Measurements from ENCODE around the gene FAM240A.
"Not testable (repeated sequence)": the region's sequence is repeated elsewhere in the genome, so short reads cannot be mapped to it uniquely, and the experiment has no call there.

FAM240A gene

DNA sequence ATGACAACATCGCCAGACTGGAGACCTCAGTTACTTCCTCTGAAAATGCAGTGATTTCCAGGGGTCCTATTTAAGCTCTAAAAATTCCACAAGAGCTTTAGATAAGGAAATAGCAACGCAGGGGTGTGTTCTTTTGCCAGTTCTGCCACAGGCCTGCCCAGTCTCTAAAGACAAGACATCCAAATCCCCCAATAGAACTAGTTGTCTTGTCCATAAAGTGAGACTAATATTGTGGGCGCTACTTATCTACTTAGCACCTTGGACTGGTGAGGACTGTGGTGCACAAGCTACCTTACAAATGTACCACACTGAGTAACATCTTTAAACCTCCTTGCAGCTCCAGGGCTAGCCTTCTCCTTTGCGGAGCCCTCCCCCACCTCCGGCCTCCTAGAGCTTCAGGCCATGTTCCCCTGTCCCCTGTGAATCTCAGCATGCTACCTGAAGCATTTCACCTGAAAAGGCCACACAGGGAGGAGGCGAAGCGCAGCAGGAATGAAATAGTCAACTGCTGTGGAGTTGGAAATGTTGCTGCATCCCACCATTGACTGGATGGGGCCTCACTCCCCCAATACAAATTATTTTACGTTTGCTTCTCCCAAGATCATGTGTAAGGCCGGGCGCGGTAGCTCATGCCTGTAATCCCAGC is 36.6 kb upstream of the FAM240A start:
- Histone ChIP-seq H3K36me3 (ENCODE audit: control insufficient read depth, insufficient read depth, low read length) (peaks cover 18% of the 10 kb centered on the region), H3K4me3 (ENCODE audit: low read length) (no peak overlapping the region; the same call in 1 of the 2 replicates), H3K9me3 (ENCODE audit: control insufficient read depth, insufficient read depth, low read length) (no peaks in the 10 kb centered on the region), H3K27me3 (ENCODE audit: control insufficient read depth, insufficient read depth, low read length) (no peaks in the 10 kb centered on the region), H3K4me1 (ENCODE audit: control insufficient read depth, insufficient read depth, low read length) (peaks cover 4% of the 10 kb centered on the region; the same call in 1 of the 2 replicates), H3K27ac (ENCODE audit: low read length) (peak overlapping the region; percentile 63)
- WGBS (ENCODE audit: insufficient coverage, insufficient read length), result no CpG with 5 or more reads among the region's 11 CpGs
- DNase-seq (ENCODE audit: low read depth, low spot score), result no peak

DNA sequence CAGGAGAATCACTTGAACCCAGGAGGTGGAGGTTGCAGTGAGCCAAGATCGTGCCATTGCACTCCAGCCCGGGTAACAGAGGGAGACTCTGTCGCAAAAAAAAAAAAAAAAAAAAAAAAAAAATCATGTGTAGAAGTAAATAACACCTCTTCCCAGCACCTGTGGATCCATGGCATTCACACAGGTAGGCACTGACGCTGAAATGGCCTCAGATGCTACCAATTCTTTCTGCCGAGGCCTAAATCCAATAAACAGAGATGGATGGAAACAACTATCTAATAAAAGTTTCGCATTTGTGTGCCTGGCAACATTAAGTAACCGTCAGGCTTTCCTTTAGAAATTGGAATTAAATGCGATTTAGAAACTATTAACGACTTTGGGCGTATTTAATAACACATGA is 35.9 kb upstream of the FAM240A start:
- peaks cover 22% of the 10 kb centered on the region for H3K36me3 ChIP-seq (ENCODE audit: control insufficient read depth, insufficient read depth, low read length)
- peak overlapping the region; percentile 48; the same call in 1 of the 2 replicates for H3K4me3 ChIP-seq (ENCODE audit: low read length)
- H3K27me3 ChIP-seq (ENCODE audit: control insufficient read depth, insufficient read depth, low read length), result no peaks in the 10 kb centered on the region
- no peaks in the 10 kb centered on the region for H3K9me3 ChIP-seq (ENCODE audit: control insufficient read depth, insufficient read depth, low read length)
- WGBS (ENCODE audit: insufficient coverage, insufficient read length), result no CpG with 5 or more reads among the region's 10 CpGs
- peak overlapping the region; percentile 63 for H3K27ac ChIP-seq (ENCODE audit: low read length)
- DNase-seq (ENCODE audit: low read depth, low spot score), result no peak
- H3K4me1 ChIP-seq (ENCODE audit: control insufficient read depth, insufficient read depth, low read length), result peaks cover 5% of the 10 kb centered on the region; the same call in 1 of the 2 replicates

GRCh38 chr3:46576879-46577278 is 35.4 kb upstream of the FAM240A start:
- WGBS (ENCODE audit: insufficient coverage, insufficient read length), result no CpG with 5 or more reads among the region's 21 CpGs

DNA sequence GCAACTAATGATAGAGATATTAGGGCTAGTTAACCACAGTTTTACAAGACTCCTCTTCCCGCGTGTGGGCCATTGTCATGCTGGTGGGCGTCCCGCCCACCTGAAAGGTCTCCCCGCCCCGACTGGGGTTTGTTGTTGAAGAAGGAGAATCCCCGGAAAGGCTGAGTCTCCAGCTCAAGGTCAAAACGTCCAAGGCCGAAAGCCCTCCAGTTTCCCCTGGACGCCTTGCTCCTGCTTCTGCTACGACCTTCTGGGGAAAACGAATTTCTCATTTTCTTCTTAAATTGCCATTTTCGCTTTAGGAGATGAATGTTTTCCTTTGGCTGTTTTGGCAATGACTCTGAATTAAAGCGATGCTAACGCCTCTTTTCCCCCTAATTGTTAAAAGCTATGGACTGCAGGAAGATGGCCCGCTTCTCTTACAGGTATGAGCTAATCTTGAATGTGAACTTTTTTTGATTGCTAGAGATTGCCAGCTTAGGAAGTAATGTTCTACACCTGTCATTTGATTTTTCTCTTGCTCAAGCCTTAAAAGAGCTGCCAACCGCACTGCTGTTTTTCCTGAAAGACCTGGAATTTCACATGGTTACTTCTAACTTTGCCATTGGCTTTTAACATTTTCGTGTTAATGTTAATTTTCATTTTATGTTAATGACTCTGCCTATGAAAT is 34.6 kb upstream of the FAM240A start:
- peak overlapping the region; percentile 89; the same call in 1 of the 2 replicates for H3K4me3 ChIP-seq (ENCODE audit: low read length)
- H3K4me1 ChIP-seq (ENCODE audit: control insufficient read depth, insufficient read depth, low read length); H3K27me3 ChIP-seq (ENCODE audit: control insufficient read depth, insufficient read depth, low read length); H3K9me3 ChIP-seq (ENCODE audit: control insufficient read depth, insufficient read depth, low read length); H3K27ac ChIP-seq (ENCODE audit: low read length); DNase-seq (ENCODE audit: low read depth, low spot score): not testable (repeated sequence)
- peaks cover 26% of the 10 kb centered on the region for H3K36me3 ChIP-seq (ENCODE audit: control insufficient read depth, insufficient read depth, low read length)
- no CpG with 5 or more reads among the region's 18 CpGs for WGBS (ENCODE audit: insufficient coverage, insufficient read length)

More at GRCh38 chr3:46576879-46577278, 35.4 kb upstream of the FAM240A start:
- peaks cover 5% of the 10 kb centered on the region; the same call in 1 of the 2 replicates for H3K4me1 ChIP-seq (ENCODE audit: control insufficient read depth, insufficient read depth, low read length)
- H3K4me3 ChIP-seq (ENCODE audit: low read length), result peak overlapping the region; percentile 48; the same call in 1 of the 2 replicates
- no peaks in the 10 kb centered on the region for H3K27me3 ChIP-seq (ENCODE audit: control insufficient read depth, insufficient read depth, low read length)
- H3K9me3 ChIP-seq (ENCODE audit: control insufficient read depth, insufficient read depth, low read length), result no peaks in the 10 kb centered on the region
- no peak overlapping the region for H3K27ac ChIP-seq (ENCODE audit: low read length)
- peaks cover 22% of the 10 kb centered on the region for H3K36me3 ChIP-seq (ENCODE audit: control insufficient read depth, insufficient read depth, low read length)
- no peak for DNase-seq (ENCODE audit: low read depth, low spot score)

DNA sequence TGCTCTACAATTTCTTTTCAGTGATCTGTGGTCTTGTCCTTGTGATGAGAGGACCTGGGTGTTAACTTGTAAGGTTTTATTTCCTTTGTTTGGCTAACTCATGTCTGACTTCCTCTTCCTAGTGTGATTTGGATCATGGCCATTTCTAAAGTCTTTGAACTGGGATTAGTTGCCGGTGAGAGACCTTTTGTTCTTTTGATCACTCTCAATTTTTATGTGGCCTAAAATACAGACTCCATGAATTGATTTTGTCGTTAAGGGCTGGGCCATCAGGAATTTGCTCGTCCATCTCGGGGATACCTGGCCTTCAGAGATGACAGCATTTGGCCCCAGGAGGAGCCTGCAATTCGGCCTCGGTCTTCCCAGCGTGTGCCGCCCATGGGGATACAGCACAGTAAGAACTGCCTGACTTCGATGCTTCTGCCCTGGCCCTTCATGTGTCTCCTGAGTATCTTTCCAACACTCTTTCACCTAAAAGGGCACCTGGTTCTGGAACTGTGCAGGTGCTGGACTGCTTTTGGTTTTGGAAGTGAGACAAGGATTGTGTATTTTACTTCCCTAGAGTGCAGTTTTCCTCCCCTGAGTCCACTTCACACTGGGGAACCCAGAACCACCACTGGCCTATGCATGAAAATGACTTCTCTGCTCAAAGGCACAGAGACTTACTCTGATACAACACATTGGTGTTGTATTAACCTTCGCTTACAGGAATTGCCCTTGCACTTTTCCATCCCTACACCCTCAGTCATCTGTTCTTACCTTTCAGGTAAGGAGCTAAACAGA is 33.2 kb upstream of the FAM240A start:
- Histone ChIP-seq H3K4me3 (ENCODE audit: low read length) (peak overlapping the region; percentile 83), H3K36me3 (ENCODE audit: control insufficient read depth, insufficient read depth, low read length) (peaks cover 32% of the 10 kb centered on the region), H3K9me3 (ENCODE audit: control insufficient read depth, insufficient read depth, low read length) (no peaks in the 10 kb centered on the region), H3K27ac (ENCODE audit: low read length) (peak overlapping the region; percentile 68), H3K27me3 (ENCODE audit: control insufficient read depth, insufficient read depth, low read length) (no peaks in the 10 kb centered on the region), H3K4me1 (ENCODE audit: control insufficient read depth, insufficient read depth, low read length) (peaks cover 3% of the 10 kb centered on the region; the same call in 1 of the 2 replicates)
- no peak for DNase-seq (ENCODE audit: low read depth, low spot score)
- WGBS (ENCODE audit: insufficient coverage, insufficient read length), result no CpG with 5 or more reads among the region's 10 CpGs

- Histone ChIP-seq H3K36me3 (ENCODE audit: control insufficient read depth, insufficient read depth, low read length) (peaks cover 36% of the 10 kb centered on the region), H3K4me1 (ENCODE audit: control insufficient read depth, insufficient read depth, low read length) (peaks cover 3% of the 10 kb centered on the region; the same call in 1 of the 2 replicates), H3K9me3 (ENCODE audit: control insufficient read depth, insufficient read depth, low read length) (no peaks in the 10 kb centered on the region), H3K4me3 (ENCODE audit: low read length) (peak overlapping the region; percentile 83), H3K27me3 (ENCODE audit: control insufficient read depth, insufficient read depth, low read length) (no peaks in the 10 kb centered on the region), H3K27ac (ENCODE audit: low read length) (peak overlapping the region; percentile 68)
- no peak for DNase-seq (ENCODE audit: low read depth, low spot score)
- no CpG with 5 or more reads among the region's 14 CpGs for WGBS (ENCODE audit: insufficient coverage, insufficient read length)
These were observed 32.5 kb upstream of the FAM240A start for GRCh38 chr3:46579756-46580286.

DNA sequence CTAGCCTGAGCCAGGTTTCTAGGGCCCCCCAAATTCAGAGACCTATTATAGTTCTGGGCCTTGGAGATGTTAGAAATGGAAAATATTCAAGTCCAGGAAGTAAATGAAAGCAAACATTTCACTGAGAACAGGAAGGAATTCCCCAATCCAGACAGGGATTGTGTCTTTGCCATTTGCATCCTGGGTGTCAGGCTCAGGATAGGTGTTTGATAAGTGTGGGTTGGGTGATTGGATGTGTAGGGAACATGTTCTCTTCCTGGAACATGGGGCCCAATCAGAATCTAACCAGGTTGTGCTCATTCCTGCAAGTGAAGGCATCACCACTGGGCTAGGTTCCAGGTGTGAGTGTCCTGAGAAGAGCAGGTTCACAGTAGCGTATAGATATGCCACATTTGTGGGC is 31.6 kb upstream of the FAM240A start:
- peaks cover 43% of the 10 kb centered on the region for H3K36me3 ChIP-seq (ENCODE audit: control insufficient read depth, insufficient read depth, low read length)

GRCh38 chr3:46584598-46585467 is 27.5 kb upstream of the FAM240A start:
- Histone ChIP-seq H3K4me1 (ENCODE audit: control insufficient read depth, insufficient read depth, low read length) (0 out of 2 replicates have a peak, but pooled peaks cover 3% of the 10 kb centered on the region), H3K27ac (ENCODE audit: low read length) (no peak overlapping the region), H3K4me3 (ENCODE audit: low read length) (no peak overlapping the region), H3K36me3 (ENCODE audit: control insufficient read depth, insufficient read depth, low read length) (peaks cover 34% of the 10 kb centered on the region), H3K9me3 (ENCODE audit: control insufficient read depth, insufficient read depth, low read length) (no peaks in the 10 kb centered on the region; the same call in 1 of the 2 replicates), H3K27me3 (ENCODE audit: control insufficient read depth, insufficient read depth, low read length) (no peaks in the 10 kb centered on the region)
- no CpG with 5 or more reads among the region's 7 CpGs for WGBS (ENCODE audit: insufficient coverage, insufficient read length)
- DNase-seq (ENCODE audit: low read depth, low spot score), result no peak

More for the DNA sequence above, 31.6 kb upstream of the FAM240A start:
- no CpG with 5 or more reads among the region's 1 CpG for WGBS (ENCODE audit: insufficient coverage, insufficient read length)
- no peaks in the 10 kb centered on the region for H3K27me3 ChIP-seq (ENCODE audit: control insufficient read depth, insufficient read depth, low read length)
- no peaks in the 10 kb centered on the region for H3K9me3 ChIP-seq (ENCODE audit: control insufficient read depth, insufficient read depth, low read length)
- no peak overlapping the region for H3K27ac ChIP-seq (ENCODE audit: low read length)
- peak overlapping the region; percentile 83; the same call in 1 of the 2 replicates for H3K4me3 ChIP-seq (ENCODE audit: low read length)
- no peak for DNase-seq (ENCODE audit: low read depth, low spot score)
- H3K4me1 ChIP-seq (ENCODE audit: control insufficient read depth, insufficient read depth, low read length), result peaks cover 3% of the 10 kb centered on the region; the same call in 1 of the 2 replicates

GRCh38 chr3:46585799-46586693 is 26.3 kb upstream of the FAM240A start:
- no CpG with 5 or more reads among the region's 5 CpGs for WGBS (ENCODE audit: insufficient coverage, insufficient read length)
- no peak overlapping the region for H3K27ac ChIP-seq (ENCODE audit: low read length)
- no peak for DNase-seq (ENCODE audit: low read depth, low spot score)
- no peak overlapping the region for H3K4me3 ChIP-seq (ENCODE audit: low read length)
- H3K36me3 ChIP-seq (ENCODE audit: control insufficient read depth, insufficient read depth, low read length), result peaks cover 22% of the 10 kb centered on the region
- no peaks in the 10 kb centered on the region for H3K4me1 ChIP-seq (ENCODE audit: control insufficient read depth, insufficient read depth, low read length)
- no peaks in the 10 kb centered on the region for H3K27me3 ChIP-seq (ENCODE audit: control insufficient read depth, insufficient read depth, low read length)
- H3K9me3 ChIP-seq (ENCODE audit: control insufficient read depth, insufficient read depth, low read length), result no peaks in the 10 kb centered on the region; the same call in 1 of the 2 replicates

Measured in iPS DF 6.9 (cell line).